ENCODE results near the gene PLOD2. TPM values are rescaled to one million over a fixed set of nuclear protein-coding genes. Genes with fewer than 3 reads are reported as not detected.

Gene PLOD2
- total RNA-seq, 1 donor from 2014 or later, result 38.5 TPM

GRCh38 chr3:146036281-146036680, 124.7 kb downstream of the PLOD2 start:
- no peak for DNase-seq (ENCODE audit: low read depth)
- Histone ChIP-seq H3K36me3 (ENCODE audit: control insufficient read depth, insufficient read depth, low read length) (no peaks in the 10 kb centered on the region), H3K4me3 (ENCODE audit: low read depth, low read length) (no peak overlapping the region), H3K27me3 (ENCODE audit: control insufficient read depth, insufficient read depth, low read length) (no peaks in the 10 kb centered on the region)
- TF ChIP-seq CTCF (IDR thresholded peaks at IDR 0.05; ENCODE audit: insufficient read depth, low read length, poor library complexity, severe bottlenecking), result no peak

- Histone ChIP-seq H3K4me3 (ENCODE audit: low read depth, low read length) (no peak overlapping the region), H3K36me3 (ENCODE audit: control insufficient read depth, insufficient read depth, low read length) (no peaks in the 10 kb centered on the region), H3K27me3 (ENCODE audit: control insufficient read depth, insufficient read depth, low read length) (no peaks in the 10 kb centered on the region)
- no peak for DNase-seq (ENCODE audit: low read depth)
- no peak for TF ChIP-seq CTCF (IDR thresholded peaks at IDR 0.05; ENCODE audit: insufficient read depth, low read length, poor library complexity, severe bottlenecking)
Measured at GRCh38 chr3:146035366-146035765, 125.6 kb downstream of the PLOD2 start.

- H3K27me3 ChIP-seq (ENCODE audit: control insufficient read depth, insufficient read depth, low read length), result no peaks in the 10 kb centered on the region
- H3K4me3 ChIP-seq (ENCODE audit: low read depth, low read length), result no peak overlapping the region
- no peaks in the 10 kb centered on the region for H3K36me3 ChIP-seq (ENCODE audit: control insufficient read depth, insufficient read depth, low read length)
- no peak for TF ChIP-seq CTCF (IDR thresholded peaks at IDR 0.05; ENCODE audit: insufficient read depth, low read length, poor library complexity, severe bottlenecking)
- DNase-seq (ENCODE audit: low read depth), result no peak
Measured at GRCh38 chr3:146033950-146034349, 127.0 kb downstream of the PLOD2 start.

- no peak for TF ChIP-seq CTCF (IDR thresholded peaks at IDR 0.05; ENCODE audit: insufficient read depth, low read length, poor library complexity, severe bottlenecking)
- no peaks in the 10 kb centered on the region for H3K36me3 ChIP-seq (ENCODE audit: control insufficient read depth, insufficient read depth, low read length)
Measured at GRCh38 chr3:146026547-146026946, 134.4 kb downstream of the PLOD2 start.

GRCh38 chr3:146024260-146024659, 136.7 kb downstream of the PLOD2 start:
- no peak for DNase-seq (ENCODE audit: low read depth)
- H3K36me3 ChIP-seq (ENCODE audit: control insufficient read depth, insufficient read depth, low read length), result no peaks in the 10 kb centered on the region
- no peak overlapping the region for H3K4me3 ChIP-seq (ENCODE audit: low read depth, low read length)
- H3K27me3 ChIP-seq (ENCODE audit: control insufficient read depth, insufficient read depth, low read length), result no peaks in the 10 kb centered on the region
- TF ChIP-seq CTCF (IDR thresholded peaks at IDR 0.05; ENCODE audit: insufficient read depth, low read length, poor library complexity, severe bottlenecking), result no peak

More at GRCh38 chr3:146026547-146026946, 134.4 kb downstream of the PLOD2 start:
- no peaks in the 10 kb centered on the region for H3K27me3 ChIP-seq (ENCODE audit: control insufficient read depth, insufficient read depth, low read length)
- H3K4me3 ChIP-seq (ENCODE audit: low read depth, low read length), result no peak overlapping the region
- DNase-seq (ENCODE audit: low read depth), result no peak

- no peak for TF ChIP-seq CTCF (IDR thresholded peaks at IDR 0.05; ENCODE audit: insufficient read depth, low read length, poor library complexity, severe bottlenecking)
- Histone ChIP-seq H3K36me3 (ENCODE audit: control insufficient read depth, insufficient read depth, low read length) (no peaks in the 10 kb centered on the region), H3K4me3 (ENCODE audit: low read depth, low read length) (no peak overlapping the region), H3K27me3 (ENCODE audit: control insufficient read depth, insufficient read depth, low read length) (no peaks in the 10 kb centered on the region)
- DNase-seq (ENCODE audit: low read depth), result no peak
Measured at GRCh38 chr3:146020969-146021368, 140.0 kb downstream of the PLOD2 start.
